ENCODE results near the gene VPS36. TPM values are rescaled to one million over a fixed set of nuclear protein-coding genes. Genes with fewer than 3 reads are reported as not detected.
A peak's percentile ranks its signal among the peaks of the same experiment; 100 is the strongest.

VPS36 gene
- total and polyA plus RNA-seq, 2 of the 13 experiments (the other 11 are each of a cell fraction or from before 2014, with no cell fraction given), result 17.2 to 22.4 TPM

- TF ChIP-seq ZNF281 (CRISPR knock-in tag; IDR thresholded peaks at IDR 0.05; ENCODE audit: borderline replicate concordance) (0 out of 2 replicates have a peak, but pooled peaks have one; percentile 34), DMAP1 (CRISPR knock-in tag; IDR thresholded peaks at IDR 0.05) (peak; percentile 61), CEBPB (IDR thresholded peaks at IDR 0.05; ENCODE audit: borderline replicate concordance, low read depth, low read length) (no peak), ZSCAN25 (CRISPR knock-in tag; IDR thresholded peaks at IDR 0.05) (peak; percentile 56), ZNF577 (CRISPR knock-in tag; IDR thresholded peaks at IDR 0.05; ENCODE audit: borderline replicate concordance, low read depth) (no peak), DRAP1 (CRISPR knock-in tag; IDR thresholded peaks at IDR 0.05) (peak; percentile 25; the same call in 1 of the 2 replicates), RBFOX2 (IDR thresholded peaks at IDR 0.05; ENCODE audit: low read depth, low read length) (peak; percentile 97), RFXAP (CRISPR knock-in tag; IDR thresholded peaks at IDR 0.05; ENCODE audit: borderline replicate concordance) (peak; percentile 79), ZNF232 (CRISPR knock-in tag; IDR thresholded peaks at IDR 0.05; ENCODE audit: borderline replicate concordance) (no peak), U2AF1 (optimal IDR thresholded peaks at IDR 0.05; ENCODE audit: low read depth, low read length) (no peak), RBM22 (optimal IDR thresholded peaks at IDR 0.05; ENCODE audit: low read length) (peak; percentile 24), BORCS8-MEF2B (CRISPR knock-in tag; IDR thresholded peaks at IDR 0.05) (peak; percentile 81), ZNF614 (CRISPR knock-in tag; IDR thresholded peaks at IDR 0.05; ENCODE audit: borderline replicate concordance) (no peak), DBP (CRISPR knock-in tag; IDR thresholded peaks at IDR 0.05; ENCODE audit: not compliant biosample characterization) (no peak), ETS1 (CRISPR knock-in tag; IDR thresholded peaks at IDR 0.05) (0 out of 2 replicates have a peak, but pooled peaks have one; percentile 43), THAP8 (CRISPR knock-in tag; IDR thresholded peaks at IDR 0.05; ENCODE audit: borderline replicate concordance) (no peak), ZNF543 (CRISPR knock-in tag; IDR thresholded peaks at IDR 0.05) (peak; percentile 55; the same call in 1 of the 2 replicates), ZFYVE20 (CRISPR knock-in tag; IDR thresholded peaks at IDR 0.05; ENCODE audit: borderline replicate concordance, low read depth) (peak; percentile 89; the same call in 1 of the 2 replicates), CREBL2 (CRISPR knock-in tag; IDR thresholded peaks at IDR 0.05; ENCODE audit: borderline replicate concordance) (no peak), ZNF572 (CRISPR knock-in tag; IDR thresholded peaks at IDR 0.05) (no peak), CREM (IDR thresholded peaks at IDR 0.05) (no peak), CREM (CRISPR knock-in tag; IDR thresholded peaks at IDR 0.05) (no peak)
Measured at GRCh38 chr13:52450012-52450792, at the start of gene VPS36 (continued).

Data from HepG2 (cell line).